ENCODE measurements around the gene EFCAB11.

GRCh38 chr14:89753828-89754412 lies 200.6 kb downstream of the EFCAB11 start:
- TF ChIP-seq POLR2A (IDR thresholded peaks at IDR 0.05) = no peak
- no peak for TF ChIP-seq POLR2AphosphoS5 (IDR thresholded peaks at IDR 0.05)
- TF ChIP-seq CTCF (IDR thresholded peaks at IDR 0.05) = no peak
- no peak for TF ChIP-seq EP300 (IDR thresholded peaks at IDR 0.05)
